Panc1 (cell line): ENCODE measurements around the gene TMA7. TPM values are rescaled to one million over a fixed set of nuclear protein-coding genes. Genes with fewer than 3 reads are reported as not detected.

Source experiments
- ATAC-seq: fragments of 200-7000 bp; cut with Tn5 transposase; 2 replicates; pipeline ENCODE4 v1.9.1; 2020; ENCODE audit warnings: mild to moderate bottlenecking, moderate library complexity
- BruUV-seq: library from RNA; stranded (reverse); fragments of 400-500 nt; replicated peaks from 2 replicates; lab custom pipeline; 2021; lab: Mats Ljungman, UMichigan
- CTCF ChIA-PET: fragments of 300-600 bp; sonication (Branson Sonifier 250); formaldehyde crosslinking; loops from one replicate; lab custom pipeline; 2022; ENCODE audit warnings: antibody characterized with exemption; lab: Charles Lee
- POLR2A ChIA-PET: fragments of 300-600 bp; sonication (Branson Sonifier 250); formaldehyde crosslinking; loops from one replicate; lab custom pipeline; 2022; ENCODE audit warnings: antibody characterized with exemption; lab: Charles Lee
- DNase-seq: peaks from one replicate; pipeline ENCODE4 v3.0.0-alpha.2; 2010; ENCODE audit warnings: low read depth, low spot score
- H3K27ac ChIP-seq: 2 replicates; pipeline ENCODE4 v1.5.1; 2011; ENCODE audit warnings: mild to moderate bottlenecking, low read length, inconsistent platforms
- H3K27me3 ChIP-seq: fragments of 200-500 bp; sonication (Bioruptor generic); 2 replicates; pipeline ENCODE4 v1.6.0; 2014; ENCODE audit warnings: low read length, inconsistent platforms; ENCODE audit not compliant: control insufficient read depth, insufficient read depth
- H3K36me3 ChIP-seq: fragments of 200-500 bp; sonication (Bioruptor generic); 2 replicates; pipeline ENCODE4 v1.5.1; 2014; ENCODE audit warnings: inconsistent platforms, mild to moderate bottlenecking, low read length, moderate library complexity; ENCODE audit not compliant: control insufficient read depth, insufficient read depth
- H3K4me1 ChIP-seq: 2 replicates; pipeline ENCODE4 v1.5.1; 2011; ENCODE audit warnings: inconsistent platforms, mild to moderate bottlenecking, low read length, moderate library complexity; ENCODE audit not compliant: control insufficient read depth, insufficient read depth
- H3K4me3 ChIP-seq, 2 experiments: 2 replicates each; pipeline ENCODE4 v1.5.1; 2011 to 2012; ENCODE audit warnings: low read depth in 2 of 2, low read length in 2 of 2, mild to moderate bottlenecking in 2 of 2, inconsistent platforms in 1 of 2, moderate library complexity in 1 of 2
- H3K9me3 ChIP-seq: fragments of 200-500 bp; sonication (Bioruptor generic); 2 replicates; pipeline ENCODE4 v1.5.1; 2014; ENCODE audit warnings: low read depth, mild to moderate bottlenecking, inconsistent platforms, low read length, moderate library complexity; ENCODE audit not compliant: control insufficient read depth, insufficient read depth
- CTCF ChIP-seq: fragments of 450-650 bp; IDR thresholded peaks from 2 replicates; pipeline ENCODE4 v1.5.1; 2017; ENCODE audit warnings: mild to moderate bottlenecking
- POLR2AphosphoS5 ChIP-seq: IDR thresholded peaks from 2 replicates; pipeline ENCODE4 v1.6.1; 2012; ENCODE audit warnings: mild to moderate bottlenecking, low read depth, low read length, moderate library complexity
- REST ChIP-seq, 2 experiments: IDR thresholded peaks; 2 replicates each; pipeline ENCODE4 v1.6.1; 2011 to 2012; ENCODE audit warnings: low read depth in 2 of 2, control low read depth in 1 of 2, low read length in 1 of 2, mild to moderate bottlenecking in 1 of 2, moderate library complexity in 1 of 2; ENCODE audit not compliant: insufficient read depth in 1 of 2
- SIN3A ChIP-seq: IDR thresholded peaks from 2 replicates; pipeline ENCODE4 v1.6.1; 2012; ENCODE audit warnings: low read depth, mild to moderate bottlenecking, low read length, moderate library complexity, borderline replicate concordance; ENCODE audit not compliant: insufficient read depth
- TCF7L2 ChIP-seq: IDR thresholded peaks from 2 replicates; pipeline ENCODE4 v1.6.1; 2011; ENCODE audit warnings: mild to moderate bottlenecking, low read depth, low read length, inconsistent platforms
- in situ Hi-C: cut with HindIII; loops from 2 replicates; pipeline ENCODE4 v1.10.0; 2016; ENCODE audit warnings: low sequenced_read_pairs, low pct_unique_long_range_greater_than_20kb
- intact Hi-C: fragments of 100-400 bp; cut with micrococcal nuclease; formaldehyde crosslinking; loops from one replicate; pipeline ENCODE4 v1.10.0; 2022; ENCODE audit not compliant: unreplicated experiment
- total RNA-seq: library from RNA; stranded (reverse); gene quantifications from one replicate; pipeline ENCODE4 v1.2.1, GENCODE V29; 2021; ENCODE audit not compliant: unreplicated experiment

TMA7 gene
- total RNA-seq, 1 experiment from 2014 or later: 175 TPM

- Histone ChIP-seq H3K27ac (no peak overlapping the region), H3K9me3 (no peaks in the 10 kb centered on the region), H3K4me1 (no peaks in the 10 kb centered on the region), H3K4me3 (no peak overlapping the region), H3K27me3 (no peaks in the 10 kb centered on the region), H3K36me3 (no peaks in the 10 kb centered on the region)
- no peak for DNase-seq
- TF ChIP-seq CTCF (no peak), TCF7L2 (no peak), POLR2AphosphoS5 (no peak), REST (IDR thresholded peaks at IDR 0.05; ENCODE audit: insufficient read depth in 1 of 2, low read depth in 2 of 2, low read length in 1 of 2) (no peak), SIN3A (no peak)
- CTCF ChIA-PET: no interaction called here
- POLR2A ChIA-PET: no interaction called here
- in situ Hi-C loops (no loop called here), intact Hi-C loops (no loop called here)
- no peak for ATAC-seq
- BruUV-seq: no TSS peak
Observed at GRCh38 chr3:48493203-48493501, 53.1 kb downstream of the TMA7 start.

Other genes with a start within 250 kb of the TMA7 start
- gene CAMP, start 216.8 kb upstream of the TMA7 start, total RNA-seq: not detected
- 4.9 TPM for gene ZNF589, start 199.2 kb upstream of the TMA7 start, total RNA-seq
- gene NME6, start 138.9 kb upstream of the TMA7 start, total RNA-seq: 26.1 TPM
- not detected for gene SPINK8, start 106.6 kb upstream of the TMA7 start, total RNA-seq
- gene FBXW12, start 68.0 kb upstream of the TMA7 start, total RNA-seq: not detected
- gene PLXNB1, start 10.2 kb upstream of the TMA7 start, total RNA-seq: 22.8 TPM
- 11.9 TPM for gene CCDC51, start 138 bp upstream of the TMA7 start, total RNA-seq
- 11.9 TPM for gene ATRIP, start 6.5 kb downstream of the TMA7 start, total RNA-seq
- gene SHISA5, start 63.9 kb downstream of the TMA7 start, total RNA-seq: 122 TPM
- gene PFKFB4, start 116.5 kb downstream of the TMA7 start, total RNA-seq: 6.0 TPM
- gene UCN2, start 123.5 kb downstream of the TMA7 start, total RNA-seq: 1.8 TPM
- 40.0 TPM for gene COL7A1, start 155.1 kb downstream of the TMA7 start, total RNA-seq
- 227 TPM for gene UQCRC1, start 169.4 kb downstream of the TMA7 start, total RNA-seq
- gene TMEM89, start 181.5 kb downstream of the TMA7 start, total RNA-seq: not detected
- 36.3 TPM for gene SLC26A6, start 195.2 kb downstream of the TMA7 start, total RNA-seq
- gene CELSR3, start 222.6 kb downstream of the TMA7 start, total RNA-seq: 7.7 TPM
- gene NCKIPSD, start 245.7 kb downstream of the TMA7 start, total RNA-seq: 26.8 TPM